ENCODE results near the gene CALHM6.

- TF ChIP-seq, protein P1, sequence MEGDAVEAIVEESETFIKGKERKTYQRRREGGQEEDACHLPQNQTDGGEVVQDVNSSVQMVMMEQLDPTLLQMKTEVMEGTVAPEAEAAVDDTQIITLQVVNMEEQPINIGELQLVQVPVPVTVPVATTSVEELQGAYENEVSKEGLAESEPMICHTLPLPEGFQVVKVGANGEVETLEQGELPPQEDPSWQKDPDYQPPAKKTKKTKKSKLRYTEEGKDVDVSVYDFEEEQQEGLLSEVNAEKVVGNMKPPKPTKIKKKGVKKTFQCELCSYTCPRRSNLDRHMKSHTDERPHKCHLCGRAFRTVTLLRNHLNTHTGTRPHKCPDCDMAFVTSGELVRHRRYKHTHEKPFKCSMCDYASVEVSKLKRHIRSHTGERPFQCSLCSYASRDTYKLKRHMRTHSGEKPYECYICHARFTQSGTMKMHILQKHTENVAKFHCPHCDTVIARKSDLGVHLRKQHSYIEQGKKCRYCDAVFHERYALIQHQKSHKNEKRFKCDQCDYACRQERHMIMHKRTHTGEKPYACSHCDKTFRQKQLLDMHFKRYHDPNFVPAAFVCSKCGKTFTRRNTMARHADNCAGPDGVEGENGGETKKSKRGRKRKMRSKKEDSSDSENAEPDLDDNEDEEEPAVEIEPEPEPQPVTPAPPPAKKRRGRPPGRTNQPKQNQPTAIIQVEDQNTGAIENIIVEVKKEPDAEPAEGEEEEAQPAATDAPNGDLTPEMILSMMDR (conservative IDR thresholded peaks at IDR 0.05): no peak
- TF ChIP-seq EZH2 (IDR thresholded peaks at IDR 0.05; ENCODE audit: low read depth): no peak
Measured at GRCh38 chr6:116485559-116486184, 24.5 kb downstream of the CALHM6 start.

All from PC-9 (cell line).